Adrenal gland (tissue), 5 donors: ENCODE results near the gene CELF2.

ENCODE experiments used
- POLR2A ChIP-seq, 2 donors: fragments of 450-650 bp; IDR thresholded peaks; one replicate each; pipeline ENCODE4 v1.6.1; 2017; ENCODE audit warnings: antibody characterized with exemption in 2 of 2, mild to moderate bottlenecking in 2 of 2, moderate library complexity in 1 of 2
- TF ChIP-seq, protein P1 (sequence below), 6 experiments: fragments of 450-650 bp in 4 of 6; fragments of 200-600 bp in 2 of 6; sonication (generic) in 1 of 6; IDR thresholded peaks; 1 replicate in 5 of 6; 2 replicates in 1 of 6; pipeline versions ENCODE4 v1.5.1 to v1.8.0; 2016 to 2021; ENCODE audit warnings: antibody characterized with exemption in 6 of 6, mild to moderate bottlenecking in 2 of 6, moderate library complexity in 1 of 6
- donor health status: DM: no; HTN: no; CAD: no.

DNA sequence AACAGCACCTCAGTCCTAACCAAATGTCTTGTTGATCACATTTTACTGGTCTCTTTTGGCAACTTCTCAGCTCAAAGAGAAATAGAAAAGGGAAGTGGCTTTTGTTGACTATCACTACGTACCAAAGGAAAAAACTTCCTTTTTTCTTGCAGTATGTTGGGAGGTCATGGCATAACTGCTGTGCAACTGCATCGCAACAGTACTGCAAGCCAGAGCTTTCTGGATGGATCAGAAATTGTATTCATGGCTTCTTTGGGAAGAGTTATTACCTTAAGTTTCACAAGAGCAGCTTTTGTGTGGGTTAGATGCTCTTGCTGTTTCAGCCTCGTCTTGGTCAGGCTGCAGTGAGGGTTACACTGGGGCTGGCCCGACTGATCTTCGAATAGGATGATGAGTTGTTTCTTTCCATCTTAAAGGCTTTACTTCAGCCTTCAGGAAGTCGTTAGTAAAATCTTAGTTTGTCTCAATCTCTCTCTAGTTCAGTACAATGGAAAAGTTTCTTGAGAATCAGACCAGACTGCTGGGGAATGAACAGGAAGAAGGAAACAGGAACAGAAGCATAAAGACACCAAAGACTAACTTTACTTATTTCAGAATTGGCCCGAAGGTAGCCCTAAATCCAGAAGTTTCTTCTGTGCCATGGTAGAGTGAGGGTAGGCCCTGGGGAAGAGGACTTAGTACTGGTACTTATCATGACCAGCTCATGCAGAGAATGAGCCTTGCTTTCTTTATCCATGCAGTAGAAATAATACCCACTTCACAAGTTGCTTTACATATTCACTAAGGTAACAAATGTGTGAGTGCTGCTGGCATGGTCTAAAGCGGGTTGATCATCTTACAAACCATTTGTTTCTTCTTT lies 153.6 kb downstream of the CELF2 start:
- TF ChIP-seq, protein P1, sequence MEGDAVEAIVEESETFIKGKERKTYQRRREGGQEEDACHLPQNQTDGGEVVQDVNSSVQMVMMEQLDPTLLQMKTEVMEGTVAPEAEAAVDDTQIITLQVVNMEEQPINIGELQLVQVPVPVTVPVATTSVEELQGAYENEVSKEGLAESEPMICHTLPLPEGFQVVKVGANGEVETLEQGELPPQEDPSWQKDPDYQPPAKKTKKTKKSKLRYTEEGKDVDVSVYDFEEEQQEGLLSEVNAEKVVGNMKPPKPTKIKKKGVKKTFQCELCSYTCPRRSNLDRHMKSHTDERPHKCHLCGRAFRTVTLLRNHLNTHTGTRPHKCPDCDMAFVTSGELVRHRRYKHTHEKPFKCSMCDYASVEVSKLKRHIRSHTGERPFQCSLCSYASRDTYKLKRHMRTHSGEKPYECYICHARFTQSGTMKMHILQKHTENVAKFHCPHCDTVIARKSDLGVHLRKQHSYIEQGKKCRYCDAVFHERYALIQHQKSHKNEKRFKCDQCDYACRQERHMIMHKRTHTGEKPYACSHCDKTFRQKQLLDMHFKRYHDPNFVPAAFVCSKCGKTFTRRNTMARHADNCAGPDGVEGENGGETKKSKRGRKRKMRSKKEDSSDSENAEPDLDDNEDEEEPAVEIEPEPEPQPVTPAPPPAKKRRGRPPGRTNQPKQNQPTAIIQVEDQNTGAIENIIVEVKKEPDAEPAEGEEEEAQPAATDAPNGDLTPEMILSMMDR (IDR thresholded peaks at IDR 0.05): no peak
- TF ChIP-seq POLR2A (IDR thresholded peaks at IDR 0.05): peak in 1 of 2 donors; percentile 21
